Forelimb muscle (tissue), 1 donor: ENCODE data around the gene CFHR3. TPM values are rescaled to one million over a fixed set of nuclear protein-coding genes. Genes with fewer than 3 reads are reported as not detected.

Experiments used
- polyA plus RNA-seq: library from polyadenylated mRNA; unstranded; fragments of 120-200 nt; gene quantifications from one replicate; pipeline ENCODE4 v1.2.1, GENCODE V29; 2013; ENCODE audit not compliant: insufficient read length

The CFHR3 gene
- polyA plus RNA-seq, 1 donor, result 2.5 TPM

Other genes with a start within 250 kb of the CFHR3 start
- 6.4 TPM for gene KCNT2, start 166.4 kb upstream of the CFHR3 start, polyA plus RNA-seq
- 102 TPM for gene CFH, start 122.8 kb upstream of the CFHR3 start, polyA plus RNA-seq
- not detected for gene CFHR1, start 44.9 kb downstream of the CFHR3 start, polyA plus RNA-seq
- gene CFHR4, start 113.2 kb downstream of the CFHR3 start, polyA plus RNA-seq, result not detected
- gene CFHR2, start 168.9 kb downstream of the CFHR3 start, polyA plus RNA-seq, result not detected
- gene CFHR5, start 202.7 kb downstream of the CFHR3 start, polyA plus RNA-seq, result not detected